ENCODE data around the gene FAM20C.
"Not testable (repeated sequence)": the region's sequence is repeated elsewhere in the genome, so short reads cannot be mapped to it uniquely, and the experiment has no call there.

Gene FAM20C

DNA sequence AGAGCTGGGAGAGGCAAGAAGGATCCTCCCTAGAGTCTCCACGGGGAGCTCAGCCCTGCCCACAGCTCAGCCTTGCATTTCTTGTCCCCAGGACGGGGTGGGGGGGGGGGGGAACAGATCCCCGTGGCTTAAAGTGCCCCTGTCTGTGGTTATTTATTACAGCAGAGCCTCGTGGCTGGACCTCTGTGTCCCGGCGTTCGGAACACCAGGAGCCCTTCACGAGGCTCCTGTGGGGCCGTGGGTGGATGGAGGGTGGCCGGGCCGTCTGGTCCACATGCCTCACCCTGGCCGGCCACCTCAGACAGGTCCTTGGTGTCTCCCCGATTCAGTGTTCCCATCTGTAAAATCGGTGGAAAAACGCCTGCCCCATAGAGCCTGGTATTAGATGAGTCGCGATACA, 37.9 kb downstream of the FAM20C start:
- DNase-seq = no peak

DNA sequence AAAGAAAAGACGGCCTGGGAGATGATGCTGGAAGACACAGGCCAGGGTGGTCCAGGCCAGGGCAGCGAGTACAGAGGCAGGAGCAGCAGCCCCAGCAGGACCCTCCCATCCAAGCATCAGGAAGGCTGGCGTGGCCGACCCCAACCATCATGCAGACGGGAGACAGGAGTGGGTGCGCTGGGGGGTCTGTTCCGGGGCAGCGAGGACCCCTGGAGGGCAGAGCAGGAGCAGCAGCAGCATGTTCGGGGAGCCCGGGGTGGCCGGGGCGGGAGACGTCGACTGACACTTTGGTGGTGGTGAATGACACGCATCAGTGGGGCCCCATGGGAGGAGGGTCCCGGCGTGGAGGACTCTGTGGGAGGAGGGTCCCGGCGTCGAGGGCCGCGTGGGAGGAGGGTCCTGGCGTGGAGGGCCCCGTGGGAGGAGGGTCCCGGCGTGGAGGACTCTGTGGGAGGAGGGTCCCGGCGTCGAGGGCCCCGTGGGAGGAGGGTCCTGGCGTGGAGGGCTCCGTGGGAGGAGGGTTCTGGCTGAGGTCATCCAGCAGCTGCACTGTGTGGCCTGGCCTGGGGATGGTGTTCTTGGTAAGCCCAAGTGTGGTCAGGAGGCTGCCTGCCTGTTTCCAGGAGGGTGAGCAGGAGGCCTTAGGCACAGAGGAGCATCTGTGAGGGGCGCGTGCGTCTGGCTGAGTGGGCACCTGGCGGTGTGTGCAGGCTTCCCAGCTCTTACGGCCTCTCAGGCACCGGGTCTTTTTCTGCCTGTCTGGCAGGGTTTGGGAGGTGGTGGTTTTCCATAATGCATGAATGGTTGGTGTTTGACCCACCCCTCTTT, 38.9 kb downstream of the FAM20C start:
- no peak for DNase-seq

- DNase-seq = no peak
Observed at GRCh38 chr7:231858-232246, 39.5 kb downstream of the FAM20C start.

DNA sequence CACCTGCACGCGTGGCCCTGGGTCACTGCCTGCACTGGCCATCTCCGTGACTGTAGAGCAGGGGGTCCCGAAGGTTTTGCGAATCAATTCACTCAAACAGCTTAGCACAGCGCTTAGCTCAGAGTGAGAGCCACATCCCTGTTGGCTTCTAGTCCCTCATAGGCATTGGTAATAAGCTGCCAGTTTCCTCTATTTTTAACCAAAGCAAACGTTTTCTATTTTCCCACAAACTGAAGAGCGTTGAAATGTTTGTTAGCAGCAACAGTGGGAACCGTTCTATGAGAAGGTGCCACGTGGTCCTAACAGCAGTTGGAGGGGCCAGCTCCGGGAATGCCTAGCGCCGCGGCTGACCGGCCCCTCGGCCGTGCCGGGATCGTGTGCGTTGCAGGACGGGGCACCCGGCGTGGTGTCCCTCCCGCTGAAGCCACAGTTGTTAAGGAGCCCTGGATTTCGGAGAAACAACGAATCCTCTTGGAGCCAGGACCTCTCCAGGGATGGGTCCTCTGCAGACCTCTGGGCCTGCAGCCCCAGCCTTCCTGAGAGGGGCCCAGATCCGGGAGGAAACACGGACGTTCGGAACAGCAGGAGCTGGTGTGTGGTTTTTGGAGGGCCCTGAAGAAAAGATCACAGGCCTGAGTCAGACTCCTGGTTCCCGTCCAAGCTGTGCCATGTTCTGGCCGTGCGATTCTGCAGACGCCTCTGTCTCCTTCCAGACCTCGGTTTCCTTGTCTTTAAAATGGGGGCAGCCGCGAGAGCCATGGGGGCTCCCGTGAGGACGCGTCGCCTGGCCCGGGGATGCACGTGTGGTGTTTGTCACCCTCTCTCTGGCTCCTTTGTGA, 40.3 kb downstream of the FAM20C start:
- DNase-seq = no peak

DNA sequence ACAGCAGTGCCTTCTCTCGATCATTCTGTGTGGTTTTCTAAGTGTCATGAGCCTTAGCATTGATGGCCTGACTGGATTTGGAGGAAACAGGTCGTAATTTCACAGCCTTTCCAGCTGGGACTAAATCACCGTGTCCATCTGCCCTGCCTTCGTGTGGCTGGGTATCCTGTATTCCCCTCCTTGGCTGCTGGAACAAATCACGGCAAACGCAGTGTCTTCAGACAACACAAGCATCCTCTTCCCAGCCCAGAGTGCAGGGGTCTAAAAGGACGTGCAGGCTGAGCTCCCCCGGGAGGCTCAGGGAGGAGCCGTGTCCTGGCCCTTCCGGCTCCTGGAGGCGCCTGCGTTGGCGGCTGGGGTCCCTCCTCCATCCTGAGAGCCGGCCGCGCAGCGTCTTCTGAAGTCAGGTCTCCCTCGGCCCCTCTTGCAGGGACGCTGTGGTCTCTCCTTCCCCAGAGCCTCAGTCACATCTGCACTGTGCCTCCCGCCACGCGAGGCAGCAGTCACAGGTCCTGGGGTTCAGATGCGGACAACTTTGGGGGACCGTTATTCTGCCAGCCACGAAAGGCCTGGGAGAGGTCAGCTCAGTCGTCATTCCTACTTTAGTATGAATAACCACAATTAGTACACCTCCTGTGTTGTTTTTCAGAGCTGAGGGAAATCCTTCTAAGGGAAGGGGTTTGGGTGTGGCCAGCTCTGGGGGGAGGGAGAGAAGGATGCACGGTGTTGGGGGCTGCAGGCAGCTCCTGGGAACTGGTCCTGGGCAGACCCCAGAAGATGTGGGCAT, 41.1 kb downstream of the FAM20C start:
- no peak for DNase-seq

- no peak for DNase-seq
Observed at GRCh38 chr7:234051-234707, 41.8 kb downstream of the FAM20C start.

GRCh38 chr7:234708-235553, 42.6 kb downstream of the FAM20C start:
- DNase-seq = no peak

DNA sequence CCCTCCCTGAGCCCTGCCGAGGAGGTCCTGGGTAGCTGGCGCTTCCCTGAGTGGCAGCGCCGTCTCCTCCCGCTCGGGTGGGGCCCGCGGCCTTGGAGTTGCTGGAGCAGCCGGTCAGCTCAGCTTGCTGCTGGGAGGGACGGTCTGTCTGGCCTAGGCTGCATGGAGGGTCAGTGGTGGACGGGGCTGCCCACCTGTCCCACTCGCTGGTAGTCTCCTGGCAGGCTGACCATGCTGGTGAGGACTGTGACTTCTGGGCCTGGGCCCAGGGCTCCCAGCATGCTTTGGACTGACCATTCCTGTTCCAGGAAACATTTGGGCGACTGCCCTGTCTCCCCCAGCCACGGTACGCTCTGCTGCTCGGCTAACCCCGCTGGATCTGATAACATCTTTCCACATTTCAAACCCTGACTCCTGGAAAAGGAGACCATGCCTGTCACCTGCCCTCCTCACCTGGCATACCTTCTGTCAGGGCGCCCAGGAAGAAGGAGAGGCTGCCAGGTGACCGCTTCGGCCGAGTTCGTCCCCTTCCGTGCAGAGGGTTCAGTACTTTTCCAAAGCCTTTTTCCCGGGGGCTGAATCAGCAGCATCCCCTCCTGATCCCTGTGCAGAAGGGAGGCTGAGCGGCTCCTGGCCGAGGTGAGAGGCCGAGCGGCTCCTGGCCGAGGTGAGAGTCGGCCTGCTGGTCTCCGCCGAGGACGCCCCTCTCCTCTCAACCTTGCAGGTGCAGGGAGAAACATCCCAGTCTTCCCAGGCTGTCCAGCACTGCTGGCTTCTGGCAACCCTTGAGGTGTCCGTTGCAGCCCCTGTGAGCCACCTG, 43.4 kb downstream of the FAM20C start:
- no peak for DNase-seq

GRCh38 chr7:236967-237366, 44.6 kb downstream of the FAM20C start:
- no peak for DNase-seq

GRCh38 chr7:237385-237784, 45.0 kb downstream of the FAM20C start:
- no peak for DNase-seq

- no peak for DNase-seq
Observed at GRCh38 chr7:240146-240676, 47.8 kb downstream of the FAM20C start.

GRCh38 chr7:240887-241421, 48.6 kb downstream of the FAM20C start:
- DNase-seq = no peak

DNA sequence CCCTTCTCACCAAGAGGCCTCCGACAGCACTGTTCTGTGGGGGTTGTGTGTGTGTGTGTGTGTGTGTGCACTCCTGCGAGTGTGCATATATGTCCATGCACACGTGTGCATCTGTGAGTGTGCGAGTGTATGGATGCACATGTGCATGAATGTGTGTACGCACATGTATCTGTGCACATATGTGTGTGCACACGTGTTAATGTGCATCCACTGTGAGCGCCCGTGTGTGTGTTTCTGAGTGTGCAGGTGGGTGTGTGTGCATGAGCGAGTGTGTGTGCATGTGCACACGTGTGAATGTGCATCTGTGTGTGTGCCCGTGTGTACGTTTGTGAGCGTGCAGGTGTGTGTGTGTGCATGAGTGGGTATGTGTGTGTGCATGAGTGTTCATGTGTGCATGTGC, 49.1 kb downstream of the FAM20C start:
- DNase-seq = no peak

DNA sequence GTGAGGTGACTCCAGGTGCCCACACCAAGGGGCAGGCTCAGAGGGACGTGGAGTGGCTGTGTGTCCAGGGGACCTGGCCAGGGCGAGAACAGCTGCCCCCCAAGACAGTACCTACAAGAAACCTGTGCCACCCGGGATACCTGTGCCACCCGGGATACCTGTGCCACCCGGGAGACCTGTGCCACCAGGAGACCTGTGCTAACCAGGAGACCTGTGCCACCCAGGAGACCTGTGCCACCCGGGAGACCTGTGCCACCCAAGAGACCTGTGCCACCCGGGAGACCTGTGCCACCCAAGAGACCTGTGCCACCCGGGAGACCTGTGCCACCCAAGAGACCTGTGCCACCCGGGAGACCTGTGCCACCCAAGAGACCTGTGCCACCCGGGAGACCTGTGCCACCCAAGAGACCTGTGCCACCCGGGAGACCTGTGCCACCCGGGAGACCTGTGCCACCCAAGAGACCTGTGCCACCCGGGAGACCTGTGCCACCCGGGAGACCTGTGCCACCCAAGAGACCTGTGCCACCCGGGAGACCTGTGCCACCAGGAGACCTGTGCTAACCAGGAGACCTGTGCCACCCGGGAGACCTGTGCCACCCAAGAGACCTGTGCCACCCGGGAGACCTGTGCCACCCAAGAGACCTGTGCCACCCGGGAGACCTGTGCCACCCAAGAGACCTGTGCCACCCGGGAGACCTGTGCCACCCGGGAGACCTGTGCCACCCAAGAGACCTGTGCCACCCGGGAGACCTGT, 50.6 kb downstream of the FAM20C start:
- not testable (repeated sequence) for DNase-seq

DNA sequence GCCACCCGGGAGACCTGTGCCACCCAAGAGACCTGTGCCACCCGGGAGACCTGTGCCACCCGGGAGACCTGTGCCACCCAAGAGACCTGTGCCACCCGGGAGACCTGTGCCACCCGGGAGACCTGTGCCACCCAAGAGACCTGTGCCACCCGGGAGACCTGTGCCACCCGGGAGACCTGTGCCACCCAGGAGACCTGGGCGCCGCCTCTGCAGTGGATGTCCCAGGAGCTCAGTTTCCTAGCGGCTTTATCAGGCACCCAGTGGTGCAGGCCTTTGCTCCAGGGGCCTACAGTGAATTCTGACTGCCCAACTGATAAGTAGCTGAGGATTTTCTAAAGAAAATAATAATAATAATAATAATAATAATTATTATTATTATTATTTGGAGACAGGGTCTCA, 51.2 kb downstream of the FAM20C start:
- not testable (repeated sequence) for DNase-seq

DNA sequence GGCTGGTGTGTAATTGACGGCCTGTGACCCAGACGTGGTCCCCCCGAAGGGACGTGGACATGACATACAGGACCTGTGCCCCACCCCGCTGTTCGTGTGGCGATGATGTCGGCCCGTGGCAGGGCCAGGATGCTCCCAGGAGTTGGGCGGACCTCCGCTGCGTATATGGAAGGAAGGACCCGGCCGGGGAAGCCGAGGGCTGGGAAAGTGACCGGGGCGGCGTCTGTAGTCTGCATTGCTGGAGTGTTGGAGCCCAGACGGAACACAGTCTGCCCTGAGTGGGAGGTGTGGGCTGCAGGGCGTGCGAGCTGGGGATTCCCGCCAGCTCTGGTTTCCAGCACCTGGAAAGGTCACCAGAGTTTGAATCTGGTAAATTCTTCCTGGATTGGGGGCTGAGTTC, 52.6 kb downstream of the FAM20C start:
- no peak for DNase-seq

GRCh38 chr7:245574-246295, 53.4 kb downstream of the FAM20C start:
- no peak for DNase-seq

DNA sequence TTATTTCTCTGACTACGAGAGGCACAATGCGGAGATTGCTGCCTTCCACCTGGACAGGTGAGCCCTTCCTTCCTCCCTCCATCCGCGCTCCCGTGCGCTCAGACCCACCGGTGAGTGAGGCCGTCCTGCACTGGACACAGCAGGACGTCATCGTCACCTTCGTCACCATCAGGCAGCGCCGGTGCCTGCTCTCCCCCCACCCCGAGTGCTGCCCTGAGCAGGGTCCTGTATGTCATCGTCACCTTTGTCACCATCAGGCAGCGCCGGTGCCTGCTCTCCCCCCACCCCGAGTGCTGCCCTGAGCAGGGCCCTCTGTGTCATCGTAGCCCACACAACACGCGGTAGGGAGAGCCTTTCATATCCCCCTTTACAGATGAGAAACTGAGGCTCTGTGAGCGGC, 54.1 kb downstream of the FAM20C start:
- no peak for DNase-seq

GRCh38 chr7:247181-247580, 54.8 kb downstream of the FAM20C start:
- no peak for DNase-seq
